HCT116 (cell line): ENCODE data around the gene FKBP14. TPM values are rescaled to one million over a fixed set of nuclear protein-coding genes. Genes with fewer than 3 reads are reported as not detected.

ENCODE experiments used
- ATAC-seq: fragments of 200-7000 bp; cut with Tn5 transposase; 2 replicates; pipeline ENCODE4 v1.9.1; 2020; ENCODE audit warnings: mild to moderate bottlenecking, moderate library complexity
- BruUV-seq: library from RNA; stranded (reverse); fragments of 400-500 nt; replicated peaks from 2 replicates; lab custom pipeline; 2021; lab: Mats Ljungman, UMichigan
- CTCF ChIA-PET: fragments of 300-600 bp; sonication (Branson Sonifier 250); formaldehyde crosslinking; loops from one replicate; lab custom pipeline; 2021; ENCODE audit warnings: antibody characterized with exemption; lab: Charles Lee
- POLR2A ChIA-PET: fragments of 300-600, 350-600 bp; sonication (Branson Sonifier 250); formaldehyde crosslinking; loops from one replicate; lab custom pipeline; 2021; ENCODE audit warnings: antibody characterized with exemption; lab: Charles Lee
- RAD21 ChIA-PET, 2 experiments: fragments of 300-600 bp; sonication (Branson Sonifier 250); formaldehyde crosslinking; loops; one replicate each; lab custom pipeline; 2023; ENCODE audit warnings: low total read pairs in 2 of 2; ENCODE audit not compliant: uncharacterized antibody in 2 of 2, unreplicated experiment in 2 of 2, low non-redundant PET in 1 of 2; lab: Charles Lee
- DNase-seq: peaks from one replicate; pipeline ENCODE4 v3.0.0-alpha.2; 2010; ENCODE audit warnings: low read depth, low spot score
- H2AFZ ChIP-seq: fragments of 200-600 bp; shearing (Covaris generic), sonication (generic); 2 replicates; pipeline ENCODE4 v1.6.1; 2017; ENCODE audit warnings: low read depth, mixed run types, mixed read lengths, antibody characterized with exemption, low read length; ENCODE audit not compliant: poor library complexity, severe bottlenecking
- H3K27ac ChIP-seq: 2 replicates; pipeline ENCODE4 v1.5.1; 2012; ENCODE audit warnings: low read depth, low read length
- H3K27me3 ChIP-seq: fragments of 200-600 bp; sonication (generic); 2 replicates; pipeline ENCODE4 v1.6.1; 2016; ENCODE audit warnings: mixed run types, low read length, mixed read lengths; ENCODE audit not compliant: insufficient read depth
- H3K36me3 ChIP-seq, 2 experiments: fragments of 200-500 bp in 1 of 2; fragments of 200-600 bp in 1 of 2; sonication (Bioruptor generic) in 1 of 2; sonication (generic) in 1 of 2; 2 replicates each; pipeline versions ENCODE4 v1.5.1 to v1.6.1; 2014 to 2016; ENCODE audit warnings: low read length in 2 of 2, inconsistent platforms in 1 of 2, mixed read lengths in 1 of 2, mixed run types in 1 of 2; ENCODE audit not compliant: insufficient read depth in 2 of 2, control insufficient read depth in 1 of 2
- H3K4me1 ChIP-seq, 2 experiments: fragments of 200-600 bp in 1 of 2; sonication (generic) in 1 of 2; 2 replicates each; pipeline versions ENCODE4 v1.5.1 to v1.6.1; 2012 to 2017; ENCODE audit warnings: low read length in 2 of 2, inconsistent platforms in 1 of 2, mild to moderate bottlenecking in 1 of 2, mixed read lengths in 1 of 2, mixed run types in 1 of 2, moderate library complexity in 1 of 2; ENCODE audit not compliant: insufficient read depth in 2 of 2, control insufficient read depth in 1 of 2
- H3K4me2 ChIP-seq: fragments of 200-600 bp; sonication (generic); 2 replicates; pipeline ENCODE4 v1.6.1; 2017; ENCODE audit warnings: mixed run types, low read length, mixed read lengths
- H3K4me3 ChIP-seq, 2 experiments: fragments of 200-600 bp in 1 of 2; sonication (generic) in 1 of 2; replicated peaks in 1 of 2; 2 replicates each; pipeline ENCODE4 v1.5.1; 2011 to 2016; ENCODE audit warnings: low read length in 2 of 2, control low read depth in 1 of 2, low read depth in 1 of 2, mild to moderate bottlenecking in 1 of 2, mixed read lengths in 1 of 2, mixed run types in 1 of 2
- H3K79me2 ChIP-seq: fragments of 200-600 bp; sonication (generic); 2 replicates; pipeline ENCODE4 v1.6.1; 2017; ENCODE audit warnings: mild to moderate bottlenecking, mixed run types, low read length, moderate library complexity, mixed read lengths; ENCODE audit not compliant: insufficient read depth
- H3K9ac ChIP-seq: fragments of 200-600 bp; sonication (generic); 2 replicates; pipeline ENCODE4 v1.6.1; 2016; ENCODE audit warnings: low read length, mixed read lengths
- H3K9me2 ChIP-seq: fragments of 200-600 bp; sonication (generic), shearing (Covaris generic); 2 replicates; pipeline ENCODE4 v1.6.1; 2017; ENCODE audit warnings: mixed run types, mild to moderate bottlenecking, moderate library complexity; ENCODE audit not compliant: insufficient read depth
- H3K9me3 ChIP-seq, 2 experiments: fragments of 200-500 bp in 1 of 2; fragments of 200-600 bp in 1 of 2; sonication (Bioruptor generic) in 1 of 2; sonication (generic) in 1 of 2; 2 replicates each; pipeline ENCODE4 v1.6.1; 2014 to 2017; ENCODE audit warnings: low read length in 2 of 2, mixed read lengths in 2 of 2, inconsistent platforms in 1 of 2, low read depth in 1 of 2, mild to moderate bottlenecking in 1 of 2, mixed run types in 1 of 2, moderate library complexity in 1 of 2; ENCODE audit not compliant: control insufficient read depth in 1 of 2, insufficient read depth in 1 of 2
- H4K20me1 ChIP-seq: fragments of 200-600 bp; sonication (generic), shearing (Covaris generic); 2 replicates; pipeline ENCODE4 v1.6.1; 2017; ENCODE audit warnings: mixed run types, mild to moderate bottlenecking, moderate library complexity; ENCODE audit not compliant: insufficient read depth
- ATF3 ChIP-seq: IDR thresholded peaks from 2 replicates; pipeline ENCODE4 v1.6.1; 2012
- ELF1 ChIP-seq: IDR thresholded peaks from 2 replicates; pipeline ENCODE4 v1.6.1; 2012; ENCODE audit warnings: low read depth, borderline replicate concordance
- POLR2AphosphoS5 ChIP-seq: IDR thresholded peaks from 2 replicates; pipeline ENCODE4 v1.6.1; 2011; ENCODE audit warnings: mild to moderate bottlenecking, low read depth, low read length, moderate library complexity
- SRF ChIP-seq: IDR thresholded peaks from 2 replicates; pipeline ENCODE4 v1.6.1; 2012; ENCODE audit warnings: low read depth
- intact Hi-C: fragments of 100-400 bp; cut with micrococcal nuclease; formaldehyde crosslinking; loops from 2 replicates; pipeline ENCODE4 v1.10.0; 2022
- total RNA-seq: library from RNA; stranded (reverse); gene quantifications from one replicate; pipeline ENCODE4 v1.2.1, GENCODE V29; 2021; ENCODE audit not compliant: unreplicated experiment

The FKBP14 gene
- total RNA-seq, 1 experiment from 2014 or later, result 13.6 TPM

GRCh38 chr7:30032310-30033125 is 6.0 kb upstream of the FKBP14 start:
- peaks cover 10% of the 10 kb centered on the region; the same call in 1 of the 2 replicates for H4K20me1 ChIP-seq
- no peaks in the 10 kb centered on the region for H3K27me3 ChIP-seq
- no peak overlapping the region for H2AFZ ChIP-seq
- no peaks in the 10 kb centered on the region for H3K9me3 ChIP-seq
- DNase-seq (no peak), ATAC-seq (no peak)
- H3K4me3 ChIP-seq, result no peak overlapping the region
- CTCF ChIA-PET, result no interaction called here
- RAD21 ChIA-PET, result no interaction called here
- H3K9ac ChIP-seq, result no peak overlapping the region
- BruUV-seq, result no TSS peak
- TF ChIP-seq ELF1 (no peak), ATF3 (no peak), POLR2AphosphoS5 (no peak)
- no peaks in the 10 kb centered on the region for H3K9me2 ChIP-seq
- no peak overlapping the region for H3K4me2 ChIP-seq
- H3K36me3 ChIP-seq, result peaks cover 0 to 4% of the 10 kb centered on the region in 2 experiments; a peak in 1 of 4 replicates
- peaks cover 10 to 16% of the 10 kb centered on the region in 2 experiments for H3K4me1 ChIP-seq
- H3K27ac ChIP-seq, result no peak overlapping the region
- intact Hi-C loops, result no loop called here
- H3K79me2 ChIP-seq, result peaks cover 33% of the 10 kb centered on the region
- POLR2A ChIA-PET, result no interaction called here

- no peak overlapping the region for H3K27ac ChIP-seq
- peaks cover 15 to 32% of the 10 kb centered on the region in 2 experiments for H3K4me1 ChIP-seq
- H3K9ac ChIP-seq, result peak overlapping the region; percentile 58; the same call in 1 of the 2 replicates
- peaks cover 0 to 4% of the 10 kb centered on the region in 2 experiments; a peak in 1 of 4 replicates for H3K36me3 ChIP-seq
- ChIA-PET RAD21 (no interaction called here), CTCF (no interaction called here), POLR2A (no interaction called here)
- TF ChIP-seq SRF, result no peak
- peaks cover 44% of the 10 kb centered on the region for H3K79me2 ChIP-seq
- no peak for ATAC-seq
- no peak for DNase-seq
- no peaks in the 10 kb centered on the region for H3K27me3 ChIP-seq
- BruUV-seq, result TSS peak; percentile 48
- intact Hi-C loops, result no loop called here
- peaks cover 10% of the 10 kb centered on the region; the same call in 1 of the 2 replicates for H4K20me1 ChIP-seq
- peak overlapping the region; percentile 94 for H3K4me2 ChIP-seq
- no peak overlapping the region for H2AFZ ChIP-seq
- H3K9me3 ChIP-seq, result no peaks in the 10 kb centered on the region
- no peaks in the 10 kb centered on the region for H3K9me2 ChIP-seq
- H3K4me3 ChIP-seq, result peak overlapping the region; percentile 50 to 72
Measured at GRCh38 chr7:30029696-30030095, 3.2 kb upstream of the FKBP14 start.
